Body of pancreas (tissue), 4 donors: ENCODE measurements around the gene PSAPL1.

Source experiments
- POLR2A ChIP-seq, 3 donors: fragments of 450-650 bp; IDR thresholded peaks; one replicate each; pipeline ENCODE4 v1.6.1; 2016; ENCODE audit warnings: antibody characterized with exemption in 3 of 3, mild to moderate bottlenecking in 2 of 3
- TF ChIP-seq, protein P1 (sequence below), 7 experiments: fragments of 450-650 bp in 4 of 7; fragments of 200-600 bp in 3 of 7; sonication (generic) in 3 of 7; IDR thresholded peaks; one replicate each; pipeline ENCODE4 v1.5.1; 2016 to 2019; ENCODE audit warnings: antibody characterized with exemption in 7 of 7

DNA sequence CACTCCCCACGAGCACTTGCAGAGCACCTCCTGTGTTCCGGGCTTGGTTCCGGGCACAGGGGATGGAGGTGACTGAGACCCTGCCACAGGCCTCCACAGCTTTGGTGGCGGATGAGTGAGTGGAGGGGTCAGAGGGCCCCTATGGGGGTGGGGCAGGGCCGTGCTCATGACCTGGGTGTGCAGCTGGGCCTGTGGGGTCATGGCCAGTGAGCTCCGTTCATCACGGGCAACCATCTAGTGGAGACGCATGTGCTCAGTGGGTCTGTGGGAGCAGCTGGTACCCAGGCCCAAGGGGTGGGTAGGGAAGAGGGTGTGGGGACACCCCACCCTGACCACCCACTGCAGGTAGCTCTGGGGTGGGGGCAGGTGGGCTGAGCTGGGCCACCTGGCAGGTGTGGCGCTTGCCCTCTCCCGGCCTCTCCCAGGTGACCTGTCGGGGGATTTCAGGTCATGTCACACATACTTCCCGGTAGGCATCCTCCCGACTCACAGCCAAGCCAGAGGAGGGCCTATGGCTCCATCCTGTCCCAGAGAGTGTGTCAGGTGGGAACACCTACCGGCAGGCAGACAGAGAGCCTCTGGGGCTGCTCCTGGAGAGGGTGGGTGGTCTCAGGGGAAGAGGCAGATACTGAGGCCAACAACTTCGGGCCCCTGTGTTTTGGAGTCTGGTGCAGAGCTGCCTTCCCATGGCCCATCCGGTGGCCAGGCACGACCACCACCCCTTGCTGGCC lies 3.6 kb downstream of the PSAPL1 start:
- TF ChIP-seq, protein P1, sequence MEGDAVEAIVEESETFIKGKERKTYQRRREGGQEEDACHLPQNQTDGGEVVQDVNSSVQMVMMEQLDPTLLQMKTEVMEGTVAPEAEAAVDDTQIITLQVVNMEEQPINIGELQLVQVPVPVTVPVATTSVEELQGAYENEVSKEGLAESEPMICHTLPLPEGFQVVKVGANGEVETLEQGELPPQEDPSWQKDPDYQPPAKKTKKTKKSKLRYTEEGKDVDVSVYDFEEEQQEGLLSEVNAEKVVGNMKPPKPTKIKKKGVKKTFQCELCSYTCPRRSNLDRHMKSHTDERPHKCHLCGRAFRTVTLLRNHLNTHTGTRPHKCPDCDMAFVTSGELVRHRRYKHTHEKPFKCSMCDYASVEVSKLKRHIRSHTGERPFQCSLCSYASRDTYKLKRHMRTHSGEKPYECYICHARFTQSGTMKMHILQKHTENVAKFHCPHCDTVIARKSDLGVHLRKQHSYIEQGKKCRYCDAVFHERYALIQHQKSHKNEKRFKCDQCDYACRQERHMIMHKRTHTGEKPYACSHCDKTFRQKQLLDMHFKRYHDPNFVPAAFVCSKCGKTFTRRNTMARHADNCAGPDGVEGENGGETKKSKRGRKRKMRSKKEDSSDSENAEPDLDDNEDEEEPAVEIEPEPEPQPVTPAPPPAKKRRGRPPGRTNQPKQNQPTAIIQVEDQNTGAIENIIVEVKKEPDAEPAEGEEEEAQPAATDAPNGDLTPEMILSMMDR (IDR thresholded peaks at IDR 0.05): no peak
- no peak for TF ChIP-seq POLR2A (IDR thresholded peaks at IDR 0.05)
